ENCODE results near the gene GPC4.

GPC4 gene

DNA sequence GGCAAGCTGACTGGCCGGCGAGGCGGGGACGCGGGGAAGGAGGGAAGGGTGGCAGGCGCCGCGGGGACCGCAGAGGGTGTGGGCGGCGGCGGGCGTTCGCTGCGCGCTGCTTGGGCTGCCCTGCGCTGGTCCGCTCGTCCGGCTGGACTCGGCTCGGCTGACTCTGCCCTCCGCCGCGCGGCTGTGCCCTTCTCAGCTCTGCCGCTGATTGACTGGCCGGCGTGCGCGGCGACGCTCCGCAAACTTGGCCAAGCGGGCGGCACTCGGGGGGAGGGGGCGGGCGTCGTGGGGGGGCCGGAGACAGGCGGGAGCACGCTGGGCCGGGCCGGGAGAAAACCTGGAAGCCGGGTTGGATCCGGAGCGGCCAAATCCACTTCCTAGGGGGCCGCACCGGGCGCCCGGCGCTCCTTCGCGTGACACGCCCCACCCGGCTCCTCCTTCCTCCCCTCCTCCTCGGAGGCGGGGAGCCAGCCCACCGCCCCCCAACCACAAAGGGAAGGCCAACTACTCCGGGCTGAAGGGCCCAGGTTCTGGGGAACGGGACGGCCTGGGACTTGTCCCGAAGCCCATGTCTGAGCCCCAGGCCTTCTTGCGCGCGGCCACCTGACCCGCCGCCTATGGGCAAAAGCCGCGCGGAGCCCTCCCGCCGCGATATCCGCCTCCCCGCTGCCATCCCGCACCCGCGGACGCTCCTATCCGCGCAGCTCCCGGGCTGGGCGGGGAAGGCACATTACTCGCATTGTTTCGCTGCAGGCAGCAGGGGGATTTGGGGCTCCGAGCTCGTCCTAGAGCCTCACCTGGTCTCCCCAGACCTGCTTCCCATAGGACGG is at the start of gene GPC4:
TSS of gene GPC4 (minus strand) at position 214 of the 830 bp plus-strand sequence. CDS start 524 bp downstream, outside the sequence.
- no peak for DNase-seq

DNA sequence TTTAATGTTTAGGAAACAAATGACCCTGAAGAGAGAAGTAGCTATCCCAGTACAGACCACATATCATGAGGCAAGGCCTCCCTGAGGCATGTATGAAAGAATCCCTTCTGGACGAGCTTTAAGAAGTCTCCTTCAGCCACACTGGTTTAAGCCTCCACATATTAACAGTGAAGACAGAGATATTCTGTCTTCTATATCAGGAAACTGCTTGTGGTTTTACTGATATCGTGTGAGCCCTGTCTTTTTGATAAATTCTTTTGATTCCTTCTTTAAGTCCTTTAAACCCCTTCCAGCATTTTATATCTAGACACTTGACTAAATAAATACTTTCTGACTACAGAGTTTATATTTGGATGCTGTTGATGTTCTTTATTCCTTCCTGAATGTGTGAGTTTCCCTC is 45.9 kb upstream of the GPC4 start:
- no peak for DNase-seq

DNA sequence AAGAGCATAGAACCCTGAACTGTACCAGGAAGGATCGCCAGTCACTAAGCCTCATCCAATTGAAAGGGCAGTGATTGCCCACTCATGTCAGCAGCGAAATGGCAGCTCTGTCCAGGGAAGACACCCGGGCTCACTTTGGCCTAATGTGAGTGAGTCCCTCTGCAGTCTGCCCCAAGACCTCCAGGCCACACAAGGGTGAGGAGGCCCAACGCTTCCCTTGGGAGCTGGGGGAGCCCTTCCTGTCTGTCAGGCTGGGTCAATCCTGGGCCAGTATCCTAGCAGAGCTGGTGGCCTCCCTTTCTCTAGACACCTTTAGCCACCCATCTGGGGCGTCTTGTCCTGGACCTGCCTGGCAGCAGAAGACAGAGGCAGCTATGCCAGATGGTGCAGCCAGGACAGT is 39.6 kb upstream of the GPC4 start:
- DNase-seq: no peak

DNA sequence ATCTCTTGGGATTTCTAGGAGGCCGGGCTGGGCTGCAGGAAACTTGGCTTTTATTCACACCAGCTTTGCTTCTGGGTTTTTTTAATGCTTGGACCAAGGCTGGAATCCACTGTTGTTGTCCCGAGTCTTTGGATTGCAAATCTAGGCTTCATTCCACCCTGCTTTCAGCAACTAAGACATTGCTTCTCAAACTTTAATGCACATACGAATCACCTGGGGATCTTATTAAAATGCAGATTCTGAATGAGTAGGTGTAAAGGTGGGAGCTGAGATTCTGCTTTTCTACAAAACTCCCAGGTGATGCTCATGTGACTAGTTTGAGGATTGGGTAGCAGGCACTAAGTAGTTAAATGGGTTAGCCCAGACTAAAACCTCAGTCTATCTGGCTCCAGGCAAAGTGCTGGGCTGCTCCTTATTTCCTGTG is 39.2 kb upstream of the GPC4 start:
- DNase-seq: no peak

DNA sequence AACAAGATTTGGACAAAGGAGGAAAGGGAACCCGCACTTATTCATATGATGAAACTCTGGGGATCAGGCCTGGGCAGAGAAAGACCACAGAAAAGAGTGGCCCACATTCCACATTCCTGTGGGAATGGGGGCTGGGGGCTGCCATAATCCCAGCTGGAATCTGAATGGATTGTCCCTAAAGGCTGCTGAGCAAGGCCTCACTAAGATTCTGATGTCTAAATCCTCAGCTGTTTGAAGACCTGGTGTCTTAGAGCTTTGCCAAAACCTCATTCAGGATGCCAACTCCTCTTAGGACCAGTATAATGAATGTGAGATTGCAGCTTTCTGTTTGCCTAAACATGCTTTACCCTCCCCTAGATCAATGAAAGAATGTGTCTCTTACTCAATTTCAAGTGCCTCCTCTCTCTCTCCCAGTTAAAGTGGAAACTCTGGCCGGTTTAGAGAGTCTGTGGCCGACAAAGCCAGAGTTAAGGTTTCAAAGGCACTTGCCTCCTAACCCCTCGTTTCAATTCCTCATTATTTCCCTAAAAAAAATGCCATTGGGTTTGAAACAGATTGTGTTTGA is 33.3 kb upstream of the GPC4 start:
- no peak for DNase-seq

DNA sequence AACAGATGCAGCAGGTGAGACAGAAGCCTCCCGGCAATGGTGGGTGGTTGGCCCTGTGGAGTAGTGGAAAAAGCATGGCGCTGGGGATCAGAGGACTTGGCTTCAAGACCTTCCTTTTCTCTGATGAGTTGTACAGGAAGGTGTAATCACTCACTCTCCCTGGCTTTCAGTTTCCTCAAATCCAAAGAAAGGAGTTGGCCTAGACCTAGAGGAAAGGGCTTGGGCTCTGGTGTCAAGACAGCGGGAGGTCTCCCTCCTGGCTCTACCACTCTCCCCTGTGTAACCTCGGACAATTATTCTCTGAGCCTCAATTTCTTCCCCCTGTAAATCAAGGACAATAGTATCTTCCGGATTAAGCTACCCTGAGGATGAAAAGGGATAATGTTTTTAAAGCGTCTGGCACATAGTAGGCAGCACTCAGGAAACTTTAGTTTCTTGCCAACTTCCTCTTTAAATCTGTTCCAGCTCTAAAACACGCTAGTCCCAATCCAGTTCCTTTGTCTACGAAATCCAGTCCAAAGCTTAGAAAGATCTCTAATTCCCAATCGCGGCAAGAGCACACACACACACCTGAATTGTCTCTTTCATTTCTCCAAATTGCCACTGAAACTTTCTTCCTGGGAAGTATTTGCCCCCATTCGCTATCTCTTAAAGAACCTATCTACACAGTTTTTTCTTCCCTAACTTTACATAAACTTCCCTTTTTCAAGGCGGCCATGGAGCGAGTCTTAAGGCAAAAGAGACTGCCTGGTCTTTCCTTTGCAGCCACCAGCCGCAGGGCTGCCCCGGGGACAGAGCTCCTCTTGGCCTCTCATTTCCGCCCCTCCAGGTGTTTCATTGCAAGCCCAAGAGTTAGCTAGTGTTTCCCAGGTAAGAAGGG is 29.9 kb upstream of the GPC4 start:
- DNase-seq: no peak

DNA sequence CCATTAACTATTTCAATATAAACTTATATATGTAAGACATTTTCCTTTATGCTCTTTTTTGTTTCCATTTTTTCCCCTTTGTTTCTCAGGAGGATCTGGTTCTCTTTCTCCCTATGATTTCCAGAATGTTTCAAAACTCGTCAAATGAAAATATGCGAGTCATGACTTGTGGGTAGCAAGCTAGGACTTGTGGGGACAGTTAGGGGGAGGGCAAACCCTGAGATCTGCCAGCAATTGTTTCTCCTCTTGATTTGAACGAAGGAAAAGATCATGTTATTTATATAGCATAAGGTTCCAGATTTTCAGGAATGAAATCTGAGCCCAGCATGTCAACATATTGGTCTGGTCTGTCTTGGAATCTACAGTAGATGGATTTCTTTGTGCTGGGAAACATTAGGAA is 28.9 kb upstream of the GPC4 start:
- no peak for DNase-seq

DNA sequence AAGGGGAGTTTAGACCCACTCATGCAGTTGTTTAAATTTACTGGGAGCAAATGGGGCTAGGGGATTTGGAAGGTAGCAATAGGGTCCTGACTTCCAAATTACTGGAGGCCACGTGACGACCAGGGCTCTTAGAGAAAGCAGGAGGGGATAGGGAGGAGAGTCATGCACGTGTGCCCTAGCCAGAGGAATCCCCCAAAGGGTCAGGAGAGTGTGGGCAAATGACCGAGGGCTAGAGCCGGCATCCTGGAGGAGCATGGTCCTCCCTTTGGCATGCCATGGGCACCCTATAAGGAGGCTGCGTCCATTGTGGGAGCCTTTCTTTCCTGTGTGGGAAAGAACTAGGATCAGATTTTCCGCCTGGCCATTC is 25.5 kb upstream of the GPC4 start:
- DNase-seq: no peak

DNA sequence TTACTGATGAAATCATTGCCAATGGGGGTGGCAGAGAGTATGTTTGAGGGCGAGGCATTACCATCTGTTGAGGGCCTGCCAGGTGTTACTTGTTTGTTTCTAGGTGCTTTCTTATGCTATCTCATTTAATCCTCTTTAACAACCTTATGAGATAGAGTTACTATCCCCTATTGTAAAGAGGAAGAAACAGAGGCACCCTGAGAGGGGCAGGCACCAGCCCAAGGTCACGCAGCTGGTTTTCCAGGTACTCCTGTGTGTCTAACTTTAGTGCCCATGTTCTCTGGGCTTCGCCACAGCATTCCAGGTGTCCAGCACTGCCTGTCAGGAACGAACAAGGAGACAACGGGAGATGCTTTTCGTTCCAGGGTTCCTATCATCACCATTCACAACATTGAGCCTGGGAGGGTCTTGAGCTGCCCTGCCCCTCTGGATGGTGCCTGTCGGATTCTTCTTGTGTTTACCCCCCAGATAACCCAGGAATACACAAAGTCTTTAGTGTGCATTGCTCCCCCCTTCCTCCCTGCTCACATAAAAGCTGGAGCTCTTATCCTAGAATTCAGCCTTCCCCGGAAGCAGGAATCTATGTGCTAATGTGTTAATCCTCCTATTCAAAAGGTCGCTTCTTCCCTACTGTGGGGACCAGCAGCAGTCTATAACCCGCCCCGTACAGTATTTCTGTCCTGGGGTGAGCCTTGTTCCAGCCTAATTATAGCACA is 24.9 kb upstream of the GPC4 start:
- no peak for DNase-seq

DNA sequence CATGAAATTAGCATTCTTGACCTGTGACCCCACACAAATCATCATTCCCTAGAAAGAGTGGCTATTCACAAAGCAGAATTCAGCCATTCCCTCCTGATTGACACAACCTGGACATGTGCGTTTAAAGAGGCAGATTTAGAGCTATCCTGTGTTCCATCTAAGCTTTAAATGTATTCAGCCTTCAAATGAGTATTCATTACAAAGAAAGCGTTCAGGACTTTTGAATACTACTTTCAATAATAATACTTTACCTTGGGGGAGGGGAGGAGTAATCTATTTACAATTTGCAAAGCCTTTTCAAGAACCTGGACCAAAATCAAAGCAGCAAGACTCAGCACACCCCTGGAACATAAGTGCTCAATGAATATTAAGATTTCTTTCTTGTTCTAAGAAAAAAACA is 22.5 kb upstream of the GPC4 start:
- no peak for DNase-seq

DNA sequence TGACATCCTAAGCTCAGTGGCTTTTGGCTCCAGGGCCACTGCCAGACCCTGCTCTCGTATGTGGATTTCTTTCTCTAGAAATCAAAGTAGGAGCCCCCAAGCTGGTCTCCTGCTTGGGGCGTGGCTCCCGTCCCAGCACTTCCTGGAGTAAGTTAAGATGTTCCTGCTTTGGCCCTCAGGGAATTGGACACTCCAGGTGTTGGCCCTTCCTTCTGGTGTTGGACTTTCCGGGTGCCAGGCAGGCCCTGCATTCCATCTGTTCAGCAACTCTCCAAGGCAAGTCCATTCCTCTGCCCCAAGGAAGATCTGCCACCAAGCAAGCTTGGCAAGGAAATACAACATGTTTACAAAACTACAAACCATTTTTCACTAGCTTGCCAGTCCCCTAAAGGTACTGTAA is 22.1 kb upstream of the GPC4 start:
- DNase-seq: no peak

DNA sequence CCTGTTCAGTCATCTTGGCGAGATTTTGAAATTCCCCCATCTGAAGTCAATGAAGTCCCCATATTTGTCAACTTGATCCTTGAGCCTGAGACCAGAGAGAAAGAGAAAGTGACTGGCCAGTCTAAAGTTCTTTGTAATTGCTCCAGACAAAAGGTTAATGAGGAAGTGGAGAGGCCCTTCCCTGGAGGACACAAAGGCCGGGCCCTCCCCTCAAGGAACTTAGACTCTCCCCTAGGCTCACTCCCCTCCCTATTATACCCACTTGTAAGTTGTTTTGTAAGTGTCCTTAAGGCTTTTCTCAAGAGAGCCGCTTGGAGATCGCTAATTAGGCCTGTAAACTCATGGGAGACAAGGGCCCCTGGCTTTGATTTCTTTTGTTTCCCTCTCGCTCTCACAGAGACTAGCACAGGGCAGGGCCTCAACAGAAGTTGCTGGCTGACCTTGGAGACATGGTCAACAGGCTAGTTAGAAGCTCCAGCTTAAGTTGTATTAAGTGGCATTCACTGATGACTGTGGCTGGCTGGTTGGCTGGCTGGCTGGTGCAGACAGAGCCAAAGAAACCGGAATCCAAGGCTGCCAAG is 20.3 kb upstream of the GPC4 start:
- DNase-seq: no peak

DNA sequence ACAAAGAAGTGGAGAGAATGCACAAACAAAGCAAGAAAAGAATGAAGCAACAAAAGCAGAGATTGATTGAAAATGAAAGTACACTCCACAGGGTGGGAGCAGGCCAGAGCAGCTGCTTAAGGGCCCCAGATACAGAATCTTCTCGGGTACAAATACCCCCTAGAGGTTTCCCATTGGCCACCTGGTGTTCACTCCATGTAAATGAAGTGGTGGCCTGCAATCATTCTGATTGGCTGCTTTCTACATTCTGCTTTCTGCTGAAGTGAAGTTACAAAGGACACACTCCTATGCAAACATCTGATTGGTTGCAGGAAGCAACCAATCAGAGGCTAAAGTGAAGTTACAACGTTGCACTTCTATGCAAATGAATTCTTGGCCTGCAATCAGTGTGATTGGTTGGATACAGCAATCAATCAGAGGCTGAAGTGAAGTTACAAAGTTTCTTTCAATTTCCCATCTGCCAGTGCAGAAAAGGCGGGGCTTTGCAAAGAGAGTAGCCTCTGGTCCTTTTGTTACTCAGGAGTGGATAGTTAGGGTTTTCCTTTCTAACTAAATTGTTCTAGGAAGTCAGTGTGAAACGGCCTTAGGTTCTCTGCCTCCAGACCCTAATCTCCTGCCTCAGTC is 19.0 kb upstream of the GPC4 start:
- no peak for DNase-seq

DNA sequence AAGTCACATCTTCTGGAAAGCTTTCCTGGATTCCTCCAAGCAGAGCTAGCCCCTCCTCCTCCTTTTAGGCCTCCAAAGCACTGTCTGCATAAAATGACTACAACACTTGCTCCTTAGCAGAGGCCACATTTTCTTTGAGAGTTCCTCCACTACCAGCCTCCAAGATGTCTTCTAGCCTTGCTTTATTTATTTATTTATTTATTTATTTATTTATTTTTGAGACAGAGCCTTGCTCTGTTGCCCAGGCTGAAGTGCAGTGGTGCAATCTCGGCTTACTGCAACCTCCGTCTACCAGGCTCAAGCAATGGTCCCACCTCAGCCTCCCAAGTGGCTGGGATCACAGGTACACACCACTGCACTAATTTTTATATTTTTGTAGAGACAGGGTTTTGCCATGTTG is 4.6 kb upstream of the GPC4 start:
- DNase-seq: no peak

DNA sequence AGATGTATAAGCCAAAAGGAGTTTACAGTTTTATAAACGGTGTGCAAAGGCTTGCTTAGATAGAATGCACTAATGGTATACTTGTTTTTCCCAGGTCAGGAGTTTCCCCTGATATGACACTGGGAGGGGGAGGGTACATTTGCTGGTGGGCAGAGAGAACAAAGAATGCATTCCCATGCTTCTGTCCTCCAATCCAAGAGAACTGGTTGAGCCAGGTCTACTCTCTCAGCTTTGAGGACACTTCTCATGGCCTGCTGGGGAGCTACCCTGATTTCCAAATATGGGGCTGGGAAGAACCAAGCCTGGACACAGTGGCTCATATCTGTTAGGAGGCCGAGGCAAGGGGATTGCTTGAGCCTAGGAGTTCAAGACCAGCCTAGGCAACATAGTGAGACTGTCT is 3.3 kb upstream of the GPC4 start:
- DNase-seq: no peak

DNA sequence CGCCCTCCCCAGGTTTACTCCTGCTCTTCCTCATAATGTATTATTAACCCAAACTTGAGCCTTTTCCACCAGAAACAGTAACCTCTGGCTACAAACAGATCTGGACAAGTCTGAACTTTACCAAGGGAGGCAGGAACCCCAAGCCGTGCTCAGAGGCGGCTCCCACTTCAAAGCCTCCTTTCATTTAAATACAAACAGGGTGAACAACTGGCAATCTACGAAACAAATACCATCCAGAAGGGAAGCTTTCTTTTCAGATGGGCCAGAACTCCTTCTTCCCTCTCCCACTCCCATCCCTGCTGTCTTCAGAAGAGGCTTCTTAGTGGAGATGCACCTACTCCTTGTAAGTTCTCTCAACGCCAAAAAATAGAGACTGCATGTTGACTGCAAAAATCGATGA is 2.1 kb upstream of the GPC4 start:
- DNase-seq: no peak

DNA sequence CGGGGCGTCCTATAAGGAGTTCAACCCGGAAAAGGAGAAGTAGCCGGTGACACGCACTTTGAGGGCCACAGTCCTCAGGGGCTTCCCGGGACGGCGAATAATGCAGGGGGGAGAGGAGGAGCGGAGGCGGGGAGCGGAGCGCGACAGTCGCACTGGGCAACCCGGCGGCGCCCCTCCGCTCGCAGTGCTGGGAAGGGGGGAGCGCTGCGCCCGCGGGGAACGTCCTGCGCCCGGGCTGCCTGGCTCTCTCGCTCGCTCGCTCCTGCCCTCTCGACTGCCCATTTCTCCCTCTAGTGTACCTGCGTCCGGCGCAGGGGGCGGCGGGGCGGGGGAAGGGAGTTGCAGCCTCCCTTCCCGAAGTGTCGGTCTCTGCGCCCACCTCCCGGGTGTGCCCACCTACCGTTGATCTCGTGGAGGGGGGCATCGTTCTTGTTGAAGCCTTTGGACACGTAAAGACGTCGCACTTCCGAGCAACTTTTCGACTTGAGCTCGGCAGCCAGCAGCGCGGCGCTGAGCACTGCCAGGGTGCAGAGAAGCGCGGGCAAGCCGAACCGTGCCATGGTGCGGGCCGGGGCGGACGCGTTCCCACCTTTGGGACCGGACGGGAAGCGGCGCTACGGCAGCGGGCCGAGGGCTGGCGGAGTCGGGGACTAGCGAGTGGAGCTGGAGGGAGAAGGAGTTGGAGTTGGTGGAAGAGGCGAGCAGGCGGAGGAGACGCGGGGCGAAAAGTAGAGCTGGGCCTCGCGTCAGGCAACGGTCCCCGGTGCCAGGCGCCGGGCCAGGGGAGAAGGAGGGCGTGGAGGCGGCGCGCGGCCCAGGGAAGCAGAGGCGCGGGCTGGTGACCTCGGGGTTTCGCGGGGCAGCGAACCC is 648 bp downstream of the GPC4 start:
- no peak for DNase-seq

DNA sequence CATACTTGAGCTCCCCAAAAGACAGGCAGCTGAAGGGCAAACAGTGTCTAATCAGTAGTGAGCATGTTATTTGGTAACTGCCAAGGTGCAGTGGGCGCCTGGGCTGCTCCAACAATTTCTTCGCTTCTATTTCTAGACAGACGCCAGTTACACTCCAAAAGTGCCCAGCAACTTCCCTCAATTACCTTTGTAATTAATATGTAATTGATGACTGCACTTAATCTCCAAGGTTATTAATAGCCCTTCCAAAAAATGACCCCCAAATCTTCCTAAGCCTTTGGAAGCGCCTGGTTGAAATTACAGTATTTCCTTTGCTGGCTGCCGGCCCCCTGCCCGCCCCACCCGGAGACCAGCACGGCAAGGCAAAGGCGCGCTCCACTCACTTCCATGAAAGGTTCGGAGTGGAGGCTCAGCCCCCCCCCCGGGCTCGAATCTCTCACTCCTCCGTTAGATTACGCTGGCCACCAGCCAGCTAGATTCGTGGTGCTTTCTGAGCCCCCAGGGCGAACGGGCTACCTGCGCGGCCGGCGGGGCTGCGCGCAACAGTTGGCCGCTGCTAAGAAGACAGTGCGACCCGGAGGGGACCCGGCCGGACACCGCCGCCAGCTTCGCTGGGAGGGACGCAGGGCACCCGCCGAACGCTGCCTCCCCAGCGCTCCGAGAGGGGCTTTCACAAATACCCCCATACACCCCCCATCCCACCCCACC is 1.9 kb downstream of the GPC4 start:
- no peak for DNase-seq

DNA sequence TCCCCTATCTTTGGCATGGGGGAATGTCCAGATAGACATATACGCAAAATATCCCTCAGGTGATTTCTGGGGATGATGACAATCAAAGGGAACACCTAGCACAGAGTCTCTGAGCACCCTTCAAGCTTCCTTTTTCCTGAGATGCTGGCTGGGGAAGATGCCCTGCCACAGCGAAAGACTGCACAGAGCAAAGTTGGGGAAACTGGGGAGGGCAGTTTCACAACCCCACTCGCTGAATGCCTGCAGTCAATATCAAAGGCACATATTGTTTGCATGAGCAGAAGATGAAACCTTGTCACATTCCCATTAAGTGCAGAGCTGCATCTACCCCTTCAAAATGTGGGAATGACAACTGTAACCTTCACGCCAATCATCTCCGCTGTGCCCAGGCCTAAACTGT is 2.6 kb downstream of the GPC4 start:
- no peak for DNase-seq

DNA sequence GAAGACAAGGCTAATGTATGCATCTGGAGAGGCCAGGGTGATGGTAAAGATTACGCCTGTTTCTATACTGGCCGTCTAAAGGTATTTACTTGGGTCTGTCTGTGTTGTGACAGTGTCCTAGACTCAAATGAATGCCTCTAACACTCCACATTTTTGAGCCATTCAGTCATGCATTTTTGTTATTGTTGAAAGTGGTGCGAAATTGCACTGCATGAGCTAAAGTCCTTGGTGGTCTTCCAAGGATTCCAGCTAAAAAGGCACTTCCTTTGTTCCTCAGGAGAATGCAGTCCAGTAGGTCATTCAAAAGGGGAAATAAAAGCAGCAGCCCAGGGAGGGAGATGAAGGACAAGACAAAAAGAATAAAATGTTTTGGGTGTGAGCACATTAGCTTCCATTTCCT is 3.0 kb downstream of the GPC4 start:
- no peak for DNase-seq

DNA sequence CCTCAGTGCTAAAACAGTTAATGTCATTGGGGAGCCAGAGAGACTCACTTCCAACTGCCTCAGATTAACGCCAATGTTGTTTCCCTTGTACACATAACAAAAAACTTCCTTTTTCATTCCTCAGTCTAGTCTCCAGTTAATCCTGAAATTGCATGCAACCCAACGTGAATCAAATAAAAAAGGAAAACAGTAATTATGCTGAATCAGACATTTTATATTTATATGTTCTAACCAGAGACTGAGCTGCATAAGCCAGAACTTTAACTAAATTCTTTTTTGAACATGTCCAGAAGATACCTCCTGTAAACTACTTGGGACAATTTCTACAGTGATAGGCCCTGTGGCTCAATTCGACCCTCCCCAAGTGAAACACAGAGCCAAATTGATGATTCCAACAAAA is 4.7 kb downstream of the GPC4 start:
- no peak for DNase-seq

Measured in activated naive CD4-positive, alpha-beta T cell (primary cell).